Measurements from ENCODE around the gene TRAK1.

The TRAK1 gene

GRCh38 chr3:42129014-42129953, 38.1 kb downstream of the TRAK1 start:
- no peak for DNase-seq

- no peak for DNase-seq
These were observed 38.8 kb downstream of the TRAK1 start for GRCh38 chr3:42130007-42130328.

- no peak for DNase-seq
These were observed 39.3 kb downstream of the TRAK1 start for GRCh38 chr3:42130329-42131070.

- no peak for DNase-seq
These were observed 42.5 kb downstream of the TRAK1 start for GRCh38 chr3:42133500-42134298.

- DNase-seq: no peak
These were observed 43.8 kb downstream of the TRAK1 start for GRCh38 chr3:42134867-42135464.

GRCh38 chr3:42139621-42140453, 48.7 kb downstream of the TRAK1 start:
- DNase-seq: no peak

GRCh38 chr3:42140665-42141203, 49.6 kb downstream of the TRAK1 start:
- no peak for DNase-seq

- no peak for DNase-seq
These were observed 52.3 kb downstream of the TRAK1 start for GRCh38 chr3:42143440-42143839.

GRCh38 chr3:42144209-42144608, 53.1 kb downstream of the TRAK1 start:
- DNase-seq: no peak

- no peak for DNase-seq
These were observed 57.1 kb downstream of the TRAK1 start for GRCh38 chr3:42148086-42148848.

GRCh38 chr3:42148982-42149432, 57.9 kb downstream of the TRAK1 start:
- DNase-seq: no peak

- no peak for DNase-seq
These were observed 58.4 kb downstream of the TRAK1 start for GRCh38 chr3:42149532-42149931.

GRCh38 chr3:42149975-42150374, 58.8 kb downstream of the TRAK1 start:
- no peak for DNase-seq

- no peak for DNase-seq
These were observed 60.5 kb downstream of the TRAK1 start for GRCh38 chr3:42151596-42152168.

GRCh38 chr3:42152193-42152592, 61.0 kb downstream of the TRAK1 start:
- no peak for DNase-seq

- DNase-seq: no peak
These were observed 61.9 kb downstream of the TRAK1 start for GRCh38 chr3:42153039-42153438.

GRCh38 chr3:42157540-42158538, 66.7 kb downstream of the TRAK1 start:
- DNase-seq: no peak

GRCh38 chr3:42159147-42159546, 68.0 kb downstream of the TRAK1 start:
- DNase-seq: no peak
